ENCODE results near the gene CDH5.

DNA sequence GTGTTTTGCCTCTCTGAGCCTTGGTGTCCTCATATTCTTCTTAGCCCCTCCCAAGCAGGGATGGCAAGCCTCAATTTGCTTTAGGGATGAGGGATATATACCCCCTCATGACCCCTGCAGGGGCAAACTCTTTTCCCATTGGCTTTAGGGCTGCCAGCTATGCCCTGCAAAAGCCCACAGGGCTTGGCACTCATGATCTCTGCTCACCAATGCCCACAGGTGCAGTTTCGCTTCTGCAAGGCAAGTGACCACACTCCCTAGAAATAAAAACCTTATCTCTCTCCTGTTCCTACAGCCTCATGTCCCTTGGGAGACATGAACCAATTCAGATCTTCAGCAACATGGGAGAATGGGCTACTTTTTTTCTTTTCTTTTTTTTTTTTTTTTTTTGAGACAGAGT is 69.4 kb downstream of the CDH5 start:
- TF ChIP-seq, protein P1, sequence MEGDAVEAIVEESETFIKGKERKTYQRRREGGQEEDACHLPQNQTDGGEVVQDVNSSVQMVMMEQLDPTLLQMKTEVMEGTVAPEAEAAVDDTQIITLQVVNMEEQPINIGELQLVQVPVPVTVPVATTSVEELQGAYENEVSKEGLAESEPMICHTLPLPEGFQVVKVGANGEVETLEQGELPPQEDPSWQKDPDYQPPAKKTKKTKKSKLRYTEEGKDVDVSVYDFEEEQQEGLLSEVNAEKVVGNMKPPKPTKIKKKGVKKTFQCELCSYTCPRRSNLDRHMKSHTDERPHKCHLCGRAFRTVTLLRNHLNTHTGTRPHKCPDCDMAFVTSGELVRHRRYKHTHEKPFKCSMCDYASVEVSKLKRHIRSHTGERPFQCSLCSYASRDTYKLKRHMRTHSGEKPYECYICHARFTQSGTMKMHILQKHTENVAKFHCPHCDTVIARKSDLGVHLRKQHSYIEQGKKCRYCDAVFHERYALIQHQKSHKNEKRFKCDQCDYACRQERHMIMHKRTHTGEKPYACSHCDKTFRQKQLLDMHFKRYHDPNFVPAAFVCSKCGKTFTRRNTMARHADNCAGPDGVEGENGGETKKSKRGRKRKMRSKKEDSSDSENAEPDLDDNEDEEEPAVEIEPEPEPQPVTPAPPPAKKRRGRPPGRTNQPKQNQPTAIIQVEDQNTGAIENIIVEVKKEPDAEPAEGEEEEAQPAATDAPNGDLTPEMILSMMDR (IDR thresholded peaks at IDR 0.05; ENCODE audit: low read depth, low read length), result no peak
- TF ChIP-seq POLR2A (IDR thresholded peaks at IDR 0.05; ENCODE audit: extremely low read depth, insufficient read length) (no peak), MYC (IDR thresholded peaks at IDR 0.05; ENCODE audit: low read depth, low read length) (no peak)
